Effector memory CD8-positive, alpha-beta T cell (primary cell): ENCODE data around the gene RAB11FIP3.
A peak's percentile ranks its signal among the peaks of the same experiment; 100 is the strongest.
"Not testable (repeated sequence)": the region's sequence is repeated elsewhere in the genome, so short reads cannot be mapped to it uniquely, and the experiment has no call there.

Source experiments
- ATAC-seq: fragments of 150-1000 bp; cut with Tn5 transposase; replicated peaks from 2 replicates; pipeline ENCODE4 v1.10.0; 2021; ENCODE audit warnings: mild to moderate bottlenecking, moderate library complexity
- DNase-seq, 3 experiments: peaks; one replicate each; pipeline ENCODE4 v3.0.0; 2021
- H3K27ac Mint-ChIP-seq, 2 donors: one replicate each; pipeline ENCODE4 v1.8.0; 2022; ENCODE audit warnings: mild to moderate bottlenecking in 2 of 2, mixed read lengths in 2 of 2, moderate library complexity in 2 of 2
- H3K27me3 Mint-ChIP-seq, 2 donors: one replicate each; pipeline ENCODE4 v1.8.0; 2022; ENCODE audit warnings: mixed read lengths in 2 of 2
- H3K36me3 Mint-ChIP-seq: one replicate; pipeline ENCODE4 v1.8.0; 2022; ENCODE audit warnings: mild to moderate bottlenecking, moderate library complexity, mixed read lengths; ENCODE audit not compliant: insufficient read depth
- H3K4me1 Mint-ChIP-seq, 2 donors: one replicate each; pipeline ENCODE4 v1.8.0; 2022; ENCODE audit warnings: low read depth in 2 of 2, mixed read lengths in 2 of 2
- H3K4me3 Mint-ChIP-seq, 2 donors: one replicate each; pipeline ENCODE4 v1.8.0; 2022; ENCODE audit warnings: mild to moderate bottlenecking in 2 of 2, mixed read lengths in 2 of 2, moderate library complexity in 2 of 2
- H3K9me3 Mint-ChIP-seq, 2 donors: one replicate each; pipeline ENCODE4 v1.8.0; 2022; ENCODE audit warnings: mixed read lengths in 2 of 2

The RAB11FIP3 gene

DNA sequence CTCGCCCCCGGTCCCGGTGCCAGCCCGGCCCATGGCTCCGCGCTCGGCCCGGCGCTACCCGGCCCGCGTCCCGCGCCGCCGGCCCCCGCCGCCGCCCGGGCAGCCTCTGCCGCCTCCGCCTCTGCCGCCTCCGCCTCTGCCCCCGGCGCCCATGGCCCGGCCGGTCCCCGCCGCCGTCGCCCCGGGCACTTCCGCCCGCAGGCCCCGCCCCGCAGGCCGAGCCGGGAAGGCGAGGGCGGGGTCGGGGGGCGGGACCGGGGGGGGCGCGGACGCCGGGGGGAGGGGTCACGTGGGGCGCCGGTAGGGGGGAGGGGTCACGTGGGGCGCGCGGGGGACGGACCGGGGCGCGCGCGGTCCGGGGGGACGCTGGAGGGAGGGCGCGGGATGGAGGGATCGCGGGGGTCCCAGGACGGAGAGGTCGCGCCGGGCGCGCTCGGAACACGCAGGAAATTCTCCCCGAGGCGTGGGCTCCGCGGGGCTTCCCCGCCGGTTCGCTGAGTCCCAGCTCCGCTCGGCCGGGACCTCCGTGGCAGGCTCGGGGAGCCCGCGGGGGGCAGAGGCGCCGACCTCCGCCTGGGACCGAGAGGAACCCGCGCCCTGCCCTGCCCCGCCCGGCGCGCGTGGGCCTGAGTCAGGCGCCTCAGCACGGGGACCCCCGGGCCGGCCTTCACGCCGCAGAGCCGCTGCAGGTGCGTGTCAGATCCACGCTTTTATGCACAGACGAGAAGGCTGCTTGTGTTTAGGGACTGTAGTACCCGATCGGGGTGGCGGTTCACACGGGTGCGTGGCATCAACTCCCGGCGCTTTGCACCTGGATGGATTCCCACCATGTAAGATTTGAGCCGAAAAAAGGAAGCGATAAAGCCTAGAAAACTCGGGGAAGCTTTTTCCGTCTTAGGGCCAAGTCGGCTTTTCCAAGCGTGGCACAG, 43.4 kb upstream of the RAB11FIP3 start, which contains the start of gene PGAP6:
Gene PGAP6 (minus strand): TSS at position 190 of the 929 bp plus-strand sequence. CDS start 157 bp downstream, at position 33.
- peak in 2 of 3 experiments; percentile 41 to 55 for DNase-seq
- Mint-ChIP-seq H3K27me3 (no peaks in the 10 kb centered on the region), H3K36me3 (peaks cover 6% of the 10 kb centered on the region), H3K4me3 (peak within 1 kb of the TSS; percentile 75 to 76), H3K27ac (peak within 1 kb of the TSS in 1 of 2 donors; percentile 3), H3K4me1 (peaks cover 20 to 22% of the 10 kb centered on the region in 2 donors), H3K9me3 (no peaks in the 10 kb centered on the region)
- peak; percentile 65 for ATAC-seq

DNA sequence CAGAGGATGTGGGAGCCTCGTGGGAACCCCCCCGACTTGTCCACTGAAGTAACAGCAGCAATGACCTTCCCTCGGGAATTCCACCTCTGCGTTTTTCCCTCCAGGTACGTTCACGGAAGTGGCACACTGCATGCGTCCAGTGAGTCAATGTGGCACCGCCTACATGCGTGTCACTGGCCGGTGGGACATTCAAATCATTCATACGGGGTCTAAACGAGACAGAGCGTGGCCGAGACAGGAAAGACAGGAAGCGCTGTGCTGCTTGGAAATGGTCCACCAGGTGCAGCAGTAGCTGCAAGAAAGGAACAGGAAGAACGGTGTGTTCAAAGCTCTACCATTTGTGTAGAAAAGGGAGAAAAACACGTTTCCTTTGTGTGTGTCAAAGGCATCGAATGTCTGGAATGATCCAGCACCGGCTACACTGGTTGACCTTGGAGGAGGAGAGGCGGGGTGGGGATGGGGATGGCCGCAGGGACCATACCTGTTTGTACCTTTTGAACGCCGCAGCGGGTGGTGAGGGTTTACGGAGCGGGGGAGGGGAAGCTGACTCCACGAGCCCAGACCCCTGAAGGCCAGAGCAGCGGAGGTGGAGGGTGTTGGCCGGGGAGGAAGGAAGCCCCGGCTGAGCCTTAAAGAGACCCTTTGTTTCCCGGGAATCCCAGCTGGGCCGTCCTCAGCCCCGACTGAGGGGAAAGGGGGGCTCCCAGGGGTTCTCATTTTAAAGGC, 42.0 kb upstream of the RAB11FIP3 start:
- H3K36me3 Mint-ChIP-seq = peaks cover 6% of the 10 kb centered on the region
- DNase-seq (no peak), ATAC-seq (peak; percentile 45)
- peak overlapping the region; percentile 3 to 35 for H3K27ac Mint-ChIP-seq
- H3K4me1 Mint-ChIP-seq = peaks cover 20% of the 10 kb centered on the region in 2 donors
- no peaks in the 10 kb centered on the region for H3K27me3 Mint-ChIP-seq
- no peaks in the 10 kb centered on the region for H3K9me3 Mint-ChIP-seq
- peak overlapping the region; percentile 75 to 76 for H3K4me3 Mint-ChIP-seq

DNA sequence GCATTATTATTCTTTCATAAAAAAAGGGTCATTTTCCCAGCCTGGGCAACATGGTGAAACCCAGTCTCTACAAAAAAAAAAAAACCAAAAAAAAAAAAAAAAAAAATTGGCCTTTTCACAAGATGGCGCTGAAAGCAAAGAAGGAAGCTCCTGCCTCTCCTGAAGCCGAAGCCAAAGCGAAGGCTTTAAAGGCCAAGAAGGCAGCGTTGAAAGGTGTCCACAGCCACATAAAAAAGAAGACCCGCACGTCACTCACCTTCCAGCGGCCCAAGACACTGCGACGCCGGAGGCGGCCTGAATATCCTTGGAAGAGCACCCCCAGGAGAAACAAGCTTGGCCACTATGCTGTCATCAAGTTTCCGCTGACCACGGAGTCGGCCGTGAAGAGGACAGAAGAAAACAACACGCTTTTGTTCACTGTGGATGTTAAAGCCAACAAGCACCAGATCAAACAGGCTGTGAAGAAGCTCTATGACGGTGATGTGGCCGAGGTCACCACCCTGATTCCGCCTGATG, 38.8 kb upstream of the RAB11FIP3 start:
- Mint-ChIP-seq H3K4me1 (peaks cover 10 to 13% of the 10 kb centered on the region in 2 donors), H3K9me3 (no peaks in the 10 kb centered on the region), H3K27me3 (no peaks in the 10 kb centered on the region), H3K27ac (no peak overlapping the region), H3K4me3 (no peak overlapping the region), H3K36me3 (peaks cover 6% of the 10 kb centered on the region)
- no peak for DNase-seq
- ATAC-seq = no peak

DNA sequence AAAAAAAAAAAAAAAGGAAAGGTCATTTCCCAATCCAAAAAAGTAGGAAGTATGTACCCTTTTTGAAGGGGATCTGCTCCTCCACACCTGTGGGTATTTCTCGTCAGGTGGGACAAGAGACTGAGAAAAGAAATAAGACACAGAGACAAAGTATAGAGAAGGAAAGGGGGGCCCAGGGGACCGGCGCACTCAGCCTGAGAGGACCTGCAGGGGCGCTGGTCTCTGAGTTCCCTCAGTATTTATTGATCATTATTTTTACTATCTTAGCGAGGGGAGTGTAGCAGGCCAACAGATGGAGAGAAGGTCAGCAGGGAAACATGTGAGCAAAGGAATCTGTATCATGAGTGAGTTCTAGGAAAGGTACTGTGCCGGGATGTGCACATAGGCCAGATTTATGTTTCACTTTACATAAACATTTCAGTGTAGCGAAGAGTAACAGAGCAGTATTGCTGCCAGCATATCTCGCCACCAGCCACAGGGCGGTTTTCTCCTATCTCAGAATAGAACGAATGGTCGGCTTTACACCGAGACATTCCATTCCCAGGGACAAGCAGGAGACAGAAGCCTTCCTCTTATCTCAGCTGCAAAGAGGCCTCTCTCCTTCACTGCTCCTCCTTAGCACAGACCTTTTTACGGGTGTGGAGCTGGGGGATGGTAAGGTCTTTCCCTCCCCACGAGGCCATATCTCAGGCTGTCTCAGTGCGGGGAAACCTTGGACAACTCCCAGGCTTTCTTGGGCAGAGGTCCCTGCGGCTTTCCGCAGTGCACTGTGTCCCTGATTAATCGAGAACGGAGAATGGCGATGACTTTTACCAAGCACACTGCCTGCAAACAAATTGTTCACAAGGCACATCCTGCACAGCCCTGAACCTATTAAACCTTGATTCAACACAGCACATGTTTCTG, 37.4 kb upstream of the RAB11FIP3 start:
- H3K27ac Mint-ChIP-seq, DNase-seq, ATAC-seq, H3K27me3 Mint-ChIP-seq, H3K9me3 Mint-ChIP-seq, H3K4me3 Mint-ChIP-seq: not testable (repeated sequence)
- Mint-ChIP-seq H3K4me1 (peaks cover 13 to 20% of the 10 kb centered on the region in 2 donors), H3K36me3 (peaks cover 10% of the 10 kb centered on the region)

DNA sequence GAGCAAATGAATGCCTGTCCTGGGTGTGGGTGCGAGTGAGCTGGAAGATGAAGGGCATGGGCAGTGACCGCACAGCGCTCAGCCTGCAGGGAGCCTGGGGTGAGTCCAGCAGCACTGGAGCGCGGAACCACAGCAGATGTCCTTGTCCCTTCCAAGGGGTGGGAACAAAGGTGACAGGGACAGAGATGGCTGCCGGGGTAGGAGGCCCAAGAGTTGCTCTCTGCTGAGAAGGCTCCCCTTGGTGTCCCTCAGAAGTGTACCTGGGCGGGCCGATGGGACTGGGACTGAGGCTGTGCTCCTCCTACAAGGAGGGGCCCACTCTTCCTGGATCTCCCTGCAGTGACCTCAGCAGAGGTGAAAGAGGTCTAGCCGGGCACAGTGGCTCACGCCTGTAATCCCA, 36.1 kb upstream of the RAB11FIP3 start:
- H3K27ac Mint-ChIP-seq = no peak overlapping the region
- ATAC-seq (no peak), DNase-seq (no peak)
- peaks cover 7% of the 10 kb centered on the region for H3K36me3 Mint-ChIP-seq
- no peaks in the 10 kb centered on the region for H3K27me3 Mint-ChIP-seq
- H3K4me1 Mint-ChIP-seq = peaks cover 6 to 15% of the 10 kb centered on the region in 2 donors
- H3K4me3 Mint-ChIP-seq = no peak overlapping the region
- H3K9me3 Mint-ChIP-seq = no peaks in the 10 kb centered on the region

DNA sequence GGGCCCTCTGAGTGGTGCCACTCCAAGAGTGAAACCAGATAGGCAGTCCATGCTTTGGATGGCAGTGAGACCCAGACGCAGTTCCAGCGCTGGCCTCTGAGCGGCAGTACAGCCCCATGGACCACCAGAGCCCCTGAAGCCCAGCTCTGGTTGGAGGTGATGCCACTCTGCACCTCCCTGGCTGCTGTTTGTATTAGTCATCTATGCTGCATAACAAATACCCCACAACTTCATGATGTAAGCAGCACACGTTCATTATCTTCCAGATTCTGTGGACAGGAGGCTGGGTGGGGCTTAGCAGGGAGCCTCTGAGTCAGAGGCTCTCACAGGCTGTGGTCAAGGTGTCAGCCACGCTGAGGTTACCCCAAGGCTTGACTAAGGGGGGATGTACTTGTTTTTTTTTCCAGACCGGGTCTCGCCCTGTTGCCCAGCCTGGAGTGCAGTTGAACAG, 33.5 kb upstream of the RAB11FIP3 start:
- Mint-ChIP-seq H3K4me1 (peaks cover 6 to 15% of the 10 kb centered on the region in 2 donors), H3K4me3 (peak overlapping the region; percentile 40 to 57), H3K36me3 (peaks cover 15% of the 10 kb centered on the region), H3K27ac (peak overlapping the region; percentile 71 to 77), H3K27me3 (no peaks in the 10 kb centered on the region), H3K9me3 (no peaks in the 10 kb centered on the region)
- DNase-seq (peak; percentile 70 to 76 (median 73)), ATAC-seq (peak; percentile 94)

DNA sequence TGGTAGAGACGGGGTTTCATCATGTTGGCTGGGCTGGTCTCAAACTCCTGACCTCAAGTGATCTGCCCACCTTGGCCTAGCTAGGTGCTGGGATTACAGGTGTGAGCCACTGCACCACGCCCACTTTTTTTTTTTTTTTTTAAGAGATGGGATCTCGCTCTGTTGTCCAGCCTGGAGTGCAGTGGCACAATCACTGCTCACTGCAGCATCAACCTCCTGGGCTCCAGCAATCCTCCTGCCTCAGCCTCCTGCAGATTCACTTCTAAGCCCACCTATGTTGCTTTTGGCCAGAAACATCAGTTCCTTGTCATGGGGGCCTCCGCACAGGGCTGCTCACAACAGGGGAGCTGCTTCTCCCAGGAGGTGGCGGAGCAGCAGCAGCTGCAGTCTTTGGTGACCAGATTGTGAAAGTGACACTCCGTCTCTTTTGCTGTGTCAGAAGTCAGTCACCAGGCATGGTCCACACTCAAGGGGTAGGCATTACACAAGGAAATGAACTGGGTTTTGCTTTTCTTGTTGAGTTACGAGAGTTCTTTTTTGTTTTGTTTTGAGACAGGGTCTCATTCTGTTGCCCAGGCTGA, 32.9 kb upstream of the RAB11FIP3 start:
- Mint-ChIP-seq H3K9me3 (no peaks in the 10 kb centered on the region), H3K4me1 (peaks cover 6 to 15% of the 10 kb centered on the region in 2 donors), H3K27ac (peak overlapping the region; percentile 71 to 77), H3K4me3 (peak overlapping the region; percentile 40 to 57), H3K36me3 (peaks cover 16% of the 10 kb centered on the region), H3K27me3 (no peaks in the 10 kb centered on the region)
- DNase-seq (peak in 1 of 3 experiments; percentile 38), ATAC-seq (peak; percentile 53)

DNA sequence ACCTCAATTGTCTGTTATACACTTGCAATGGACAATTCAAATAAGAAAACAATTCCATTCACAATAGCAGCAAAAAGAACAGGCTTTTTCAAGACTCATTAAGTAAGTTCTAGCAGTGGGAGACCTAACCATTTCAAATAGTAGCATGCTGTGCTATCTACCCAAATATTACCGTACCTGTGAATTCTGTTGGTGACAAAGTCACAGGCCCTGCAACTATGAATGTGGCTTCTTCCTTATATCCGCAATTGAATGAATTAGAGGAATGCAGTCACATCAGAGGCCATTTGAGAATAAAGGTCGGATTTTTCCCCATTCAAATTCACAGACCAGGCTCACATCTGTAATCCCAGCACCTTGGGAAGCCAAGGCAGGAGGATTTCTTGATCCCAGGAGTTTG, 29.2 kb upstream of the RAB11FIP3 start:
- H3K27me3 Mint-ChIP-seq = no peaks in the 10 kb centered on the region
- H3K4me1 Mint-ChIP-seq = peaks cover 11 to 33% of the 10 kb centered on the region in 2 donors
- peak overlapping the region in 1 of 2 donors; percentile 87 for H3K27ac Mint-ChIP-seq
- H3K4me3 Mint-ChIP-seq = peak overlapping the region; percentile 78 to 79
- no peak for ATAC-seq
- DNase-seq = no peak
- H3K9me3 Mint-ChIP-seq = no peaks in the 10 kb centered on the region
- H3K36me3 Mint-ChIP-seq = peaks cover 36% of the 10 kb centered on the region

DNA sequence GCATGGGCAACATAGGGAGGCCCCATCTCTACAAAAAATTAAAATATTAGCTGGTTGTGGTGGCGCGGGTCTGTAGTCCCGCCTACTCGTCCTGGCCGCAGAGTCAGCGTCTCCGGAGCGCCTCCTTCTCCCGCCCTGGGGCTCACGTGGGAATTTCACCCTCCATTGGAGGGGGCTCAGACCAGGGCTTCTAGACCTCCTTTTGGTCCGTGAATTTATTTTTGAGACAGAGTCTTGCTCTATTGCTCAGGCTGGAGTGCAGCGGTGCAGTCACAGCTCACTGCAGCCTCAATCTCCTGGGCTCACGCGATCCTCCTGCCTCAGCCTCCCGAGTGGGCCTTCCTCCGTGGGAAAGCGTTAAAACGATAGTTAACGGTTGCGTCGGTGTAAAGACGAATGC, 28.8 kb upstream of the RAB11FIP3 start:
- Mint-ChIP-seq H3K4me3 (peak overlapping the region; percentile 78 to 79), H3K4me1 (peaks cover 11 to 33% of the 10 kb centered on the region in 2 donors), H3K27me3 (no peaks in the 10 kb centered on the region), H3K27ac (peak overlapping the region in 1 of 2 donors; percentile 87), H3K9me3 (no peaks in the 10 kb centered on the region), H3K36me3 (peaks cover 38% of the 10 kb centered on the region)
- ATAC-seq = no peak
- no peak for DNase-seq

DNA sequence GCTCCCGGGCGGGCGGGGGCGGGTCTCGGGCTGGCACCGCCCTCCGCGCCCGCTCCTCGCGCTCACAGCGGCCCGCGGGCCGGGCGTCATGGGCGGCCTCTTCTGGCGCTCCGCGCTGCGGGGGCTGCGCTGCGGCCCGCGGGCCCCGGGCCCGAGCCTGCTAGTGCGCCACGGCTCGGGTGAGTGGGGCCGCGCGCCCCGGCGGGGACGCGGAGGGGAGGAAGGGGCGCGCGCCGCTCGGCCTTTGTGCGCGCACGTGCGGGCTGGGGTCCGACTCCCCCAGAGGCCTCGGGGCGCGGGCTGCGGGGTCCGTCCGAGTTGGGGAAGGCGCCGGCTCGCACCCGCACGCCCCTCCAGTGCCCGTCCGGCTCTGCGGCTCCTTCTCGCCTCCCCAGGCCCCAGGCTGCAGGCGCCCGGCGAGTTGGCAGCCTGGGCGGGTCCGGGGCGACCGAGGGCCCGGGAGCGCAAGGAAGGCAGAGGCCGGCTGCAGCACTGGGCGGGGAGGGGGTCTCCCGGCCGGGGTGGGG, 28.3 kb upstream of the RAB11FIP3 start, which contains the start of gene NME4:
Gene NME4 (plus strand): TSS at position 65 of the 527 bp plus-strand sequence. CDS start 24 bp downstream, at position 89.
- Mint-ChIP-seq H3K27ac (peak within 1 kb of the TSS in 1 of 2 donors; percentile 87), H3K36me3 (peaks cover 37% of the 10 kb centered on the region), H3K4me3 (peak within 1 kb of the TSS; percentile 78 to 85), H3K9me3 (no peaks in the 10 kb centered on the region), H3K4me1 (peaks cover 5 to 27% of the 10 kb centered on the region in 2 donors), H3K27me3 (no peaks in the 10 kb centered on the region)
- ATAC-seq = no peak
- no peak for DNase-seq

DNA sequence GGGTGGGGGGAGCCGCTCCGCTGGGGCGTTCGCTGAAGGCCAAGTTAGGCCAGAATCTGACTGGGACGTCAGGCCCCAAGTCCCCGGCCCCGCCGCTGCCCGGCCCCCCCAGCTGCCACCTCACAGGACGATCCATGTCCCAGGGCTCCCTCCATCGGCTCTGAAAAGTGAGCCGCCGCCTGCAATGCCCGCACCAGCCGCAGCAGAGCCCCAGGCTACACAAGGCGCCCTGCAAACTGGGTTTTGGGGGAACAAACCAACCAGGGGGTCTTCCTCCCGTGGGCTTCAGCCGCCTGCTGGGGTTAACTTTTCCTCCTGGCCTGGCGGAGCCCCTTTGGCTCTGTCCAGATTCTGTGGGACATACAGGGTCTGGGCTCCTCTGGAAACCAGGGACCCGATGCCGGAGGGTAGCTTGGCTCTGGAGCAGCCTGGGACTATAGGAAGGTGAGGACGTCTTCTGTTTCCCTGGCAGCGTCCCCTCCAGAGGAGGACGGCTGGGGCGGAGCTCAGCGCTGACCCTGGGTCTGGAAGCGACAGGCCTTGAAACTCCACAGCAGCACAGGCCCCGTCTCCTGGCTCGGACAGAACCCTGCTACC, 27.6 kb upstream of the RAB11FIP3 start:
- Mint-ChIP-seq H3K4me1 (peaks cover 5 to 21% of the 10 kb centered on the region in 2 donors), H3K27ac (peak overlapping the region in 1 of 2 donors; percentile 60), H3K9me3 (no peaks in the 10 kb centered on the region), H3K27me3 (no peaks in the 10 kb centered on the region), H3K36me3 (peaks cover 38% of the 10 kb centered on the region), H3K4me3 (peak overlapping the region; percentile 58 to 85)
- ATAC-seq (no peak), DNase-seq (no peak)
